Measurements from ENCODE around the gene SPG7.

DNA sequence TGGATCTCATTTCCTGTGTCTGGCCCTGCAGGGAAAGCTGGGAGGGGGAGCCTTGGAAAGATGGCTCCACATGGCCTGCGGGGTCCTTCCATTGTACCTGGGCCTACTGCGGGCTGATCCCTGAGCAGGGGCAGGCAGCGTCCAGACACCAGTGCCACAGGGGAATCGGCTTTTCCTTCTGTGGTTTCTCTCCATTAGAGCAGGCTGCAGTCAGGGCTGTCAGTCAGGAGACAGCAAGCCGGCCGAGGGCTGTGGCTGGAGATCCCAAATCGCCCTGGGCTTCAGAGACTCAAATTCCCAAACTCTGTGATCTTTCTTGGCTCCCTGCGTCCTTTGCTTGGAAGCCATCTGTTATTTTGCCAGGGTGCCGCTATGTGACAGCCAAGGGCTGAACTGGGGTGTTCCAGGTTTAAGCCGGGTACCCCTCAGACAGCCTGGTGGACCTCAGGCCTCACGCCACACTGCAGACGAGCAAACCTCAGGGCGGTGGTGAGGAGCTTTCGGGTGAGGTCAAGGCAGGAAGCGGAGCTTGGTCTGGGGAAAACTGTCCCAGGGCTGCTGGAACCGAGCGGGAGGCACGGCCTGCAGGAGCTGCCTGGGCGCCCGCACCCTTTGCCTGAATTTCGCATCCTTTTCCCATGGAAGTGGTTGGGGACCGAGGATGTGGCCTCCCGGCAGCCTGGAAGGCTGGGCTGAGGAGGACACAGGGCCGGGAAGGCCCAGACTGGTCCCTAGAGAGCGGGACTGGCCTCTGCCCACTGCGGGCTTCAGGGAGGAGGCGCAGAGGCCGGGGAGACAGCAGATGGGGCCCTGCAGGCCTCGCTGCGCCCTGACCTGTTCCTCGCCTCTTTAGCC is 65.8 kb downstream of the SPG7 start:
- TF ChIP-seq, protein P1, sequence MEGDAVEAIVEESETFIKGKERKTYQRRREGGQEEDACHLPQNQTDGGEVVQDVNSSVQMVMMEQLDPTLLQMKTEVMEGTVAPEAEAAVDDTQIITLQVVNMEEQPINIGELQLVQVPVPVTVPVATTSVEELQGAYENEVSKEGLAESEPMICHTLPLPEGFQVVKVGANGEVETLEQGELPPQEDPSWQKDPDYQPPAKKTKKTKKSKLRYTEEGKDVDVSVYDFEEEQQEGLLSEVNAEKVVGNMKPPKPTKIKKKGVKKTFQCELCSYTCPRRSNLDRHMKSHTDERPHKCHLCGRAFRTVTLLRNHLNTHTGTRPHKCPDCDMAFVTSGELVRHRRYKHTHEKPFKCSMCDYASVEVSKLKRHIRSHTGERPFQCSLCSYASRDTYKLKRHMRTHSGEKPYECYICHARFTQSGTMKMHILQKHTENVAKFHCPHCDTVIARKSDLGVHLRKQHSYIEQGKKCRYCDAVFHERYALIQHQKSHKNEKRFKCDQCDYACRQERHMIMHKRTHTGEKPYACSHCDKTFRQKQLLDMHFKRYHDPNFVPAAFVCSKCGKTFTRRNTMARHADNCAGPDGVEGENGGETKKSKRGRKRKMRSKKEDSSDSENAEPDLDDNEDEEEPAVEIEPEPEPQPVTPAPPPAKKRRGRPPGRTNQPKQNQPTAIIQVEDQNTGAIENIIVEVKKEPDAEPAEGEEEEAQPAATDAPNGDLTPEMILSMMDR (IDR thresholded peaks at IDR 0.05) = no peak
- no peak for TF ChIP-seq POLR2A (IDR thresholded peaks at IDR 0.05)

Data from heart left ventricle (tissue), 13 donors.